Fibroblast of skin of left biceps (primary cell): ENCODE results near the gene TNFRSF1A.

Experiments used
- DNase-seq, 2 experiments: peaks; one replicate each; pipeline ENCODE4 v3.0.0-alpha.2; 2013; ENCODE audit warnings: low read depth in 2 of 2

The TNFRSF1A gene

DNA sequence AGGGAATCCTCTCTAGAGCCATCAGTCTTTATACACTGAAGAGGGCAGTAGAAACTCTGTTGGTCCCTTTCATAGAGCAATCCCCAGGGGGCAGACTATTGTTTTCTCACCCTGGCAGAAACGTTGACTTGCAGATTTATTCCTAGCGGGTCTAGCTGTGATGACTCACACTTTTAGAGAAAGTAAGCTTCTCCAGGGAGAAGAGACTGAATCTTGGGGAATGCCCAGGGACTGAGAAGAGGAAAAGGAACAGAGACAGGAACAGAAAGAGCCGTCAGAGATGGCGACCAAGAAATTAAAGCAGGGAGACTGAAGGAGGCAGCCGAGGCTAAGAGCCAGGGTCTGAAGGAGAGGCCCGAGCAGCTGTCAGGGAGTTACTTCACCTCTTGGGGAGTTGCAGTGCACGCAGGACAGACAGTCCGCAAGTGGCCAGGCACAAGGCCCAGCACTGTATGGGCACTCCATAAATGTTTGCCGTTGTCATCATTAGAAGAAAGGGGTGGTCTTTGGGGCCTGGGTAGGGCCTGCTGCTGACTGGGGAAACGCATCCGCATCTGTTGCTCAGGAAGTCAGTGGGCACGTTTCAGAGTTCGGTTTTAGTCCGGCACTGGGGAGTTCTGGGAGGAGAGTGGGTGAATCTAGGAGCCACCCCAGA, 18.4 kb downstream of the TNFRSF1A start:
- peak; percentile 81 to 84 for DNase-seq

DNA sequence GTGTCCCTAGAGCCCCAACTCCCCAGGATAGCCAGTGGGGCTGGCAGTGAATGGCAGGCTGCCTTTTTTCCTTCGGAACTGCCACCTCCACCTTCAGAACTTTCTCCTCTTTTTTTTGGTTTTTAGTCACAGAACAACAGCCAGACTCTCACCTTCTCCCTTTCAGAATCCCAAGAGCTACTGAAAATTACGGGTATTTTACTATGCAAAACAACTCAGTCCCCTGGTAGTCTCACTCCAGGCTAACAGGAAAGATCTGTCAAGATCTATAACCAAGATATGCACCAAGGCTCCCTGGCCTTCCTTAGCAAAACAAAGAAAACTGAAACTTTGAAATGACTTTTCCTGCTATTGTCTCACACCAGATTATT, 18.9 kb downstream of the TNFRSF1A start:
- no peak for DNase-seq

DNA sequence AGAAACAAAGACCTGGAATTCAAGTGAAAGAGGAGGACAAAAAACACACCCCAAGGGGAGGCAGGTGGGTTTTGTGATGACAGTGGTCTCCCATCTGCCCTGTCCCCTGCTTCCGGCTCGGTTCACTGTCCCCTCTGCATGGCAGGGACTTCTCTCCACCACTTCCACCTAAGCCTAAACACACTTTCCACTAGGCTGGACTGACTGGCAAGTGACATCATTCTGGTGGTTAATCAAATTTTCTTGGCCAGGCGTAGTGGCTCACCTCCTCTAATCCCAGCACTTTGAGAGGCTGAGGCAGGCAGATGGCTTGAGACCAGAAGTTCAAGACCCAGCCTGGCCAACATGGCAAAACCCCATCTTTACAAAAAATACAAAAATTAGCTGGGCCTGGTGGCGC, 19.5 kb downstream of the TNFRSF1A start:
- DNase-seq = no peak

DNA sequence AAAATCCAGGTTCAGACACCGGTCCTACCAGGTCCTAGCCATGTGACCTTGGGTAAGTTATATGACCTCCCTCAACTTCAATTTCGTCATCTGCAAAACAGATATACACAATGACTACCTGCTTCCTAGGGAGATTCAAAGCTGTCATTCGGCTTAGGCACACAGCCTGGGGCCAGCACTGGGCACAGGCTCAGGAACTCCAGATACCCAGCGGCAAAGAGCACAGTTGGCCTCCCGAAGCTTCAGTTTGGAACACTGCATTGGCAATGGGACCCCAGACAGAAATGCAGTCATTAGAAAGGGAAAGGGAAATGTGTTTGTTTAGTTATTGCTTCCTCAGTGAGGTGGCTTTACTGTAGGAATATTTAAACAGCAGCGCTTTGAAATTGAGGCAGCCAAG, 20.0 kb downstream of the TNFRSF1A start:
- no peak for DNase-seq

DNA sequence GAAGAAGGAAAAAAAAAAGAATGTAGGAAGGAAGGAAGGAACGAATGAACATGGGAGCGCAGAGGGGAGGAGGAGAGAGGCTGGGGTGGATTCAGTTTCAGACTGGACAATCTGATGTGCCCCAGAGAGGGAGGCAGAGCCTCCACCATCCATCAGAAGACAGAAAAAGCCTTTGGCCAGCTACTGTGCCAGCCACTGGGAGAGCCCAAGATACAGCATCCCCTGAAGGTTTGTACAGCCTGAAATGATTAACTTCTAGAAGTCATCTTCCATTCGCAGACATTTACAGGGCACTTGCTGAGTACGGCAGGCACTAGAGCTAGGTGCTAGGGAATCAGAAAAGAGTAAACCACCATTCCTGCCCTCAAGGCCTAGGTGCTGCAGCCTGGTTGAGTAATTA, 22.4 kb downstream of the TNFRSF1A start:
- no peak for DNase-seq

DNA sequence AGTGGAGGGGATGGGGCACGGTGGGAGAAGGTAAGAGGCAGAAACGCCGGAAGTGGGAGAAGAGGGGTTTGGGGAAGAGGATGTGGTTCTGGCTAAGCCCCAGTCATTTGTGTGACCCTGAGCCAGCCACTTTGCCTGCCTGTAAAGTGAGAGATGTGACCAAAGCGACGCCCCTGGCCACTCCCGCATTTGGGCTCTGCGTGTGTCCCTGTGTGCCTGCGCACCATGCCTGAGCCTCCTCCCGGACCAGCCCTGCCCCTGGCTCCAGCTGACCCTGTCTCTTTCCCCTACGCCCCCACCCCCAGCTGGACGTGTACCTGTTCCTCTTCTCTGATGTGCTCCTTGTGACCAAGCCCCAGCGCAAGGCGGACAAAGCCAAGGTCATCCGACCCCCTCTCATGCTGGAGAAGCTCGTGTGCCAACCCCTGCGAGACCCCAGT, 23.4 kb downstream of the TNFRSF1A start:
- no peak for DNase-seq

DNA sequence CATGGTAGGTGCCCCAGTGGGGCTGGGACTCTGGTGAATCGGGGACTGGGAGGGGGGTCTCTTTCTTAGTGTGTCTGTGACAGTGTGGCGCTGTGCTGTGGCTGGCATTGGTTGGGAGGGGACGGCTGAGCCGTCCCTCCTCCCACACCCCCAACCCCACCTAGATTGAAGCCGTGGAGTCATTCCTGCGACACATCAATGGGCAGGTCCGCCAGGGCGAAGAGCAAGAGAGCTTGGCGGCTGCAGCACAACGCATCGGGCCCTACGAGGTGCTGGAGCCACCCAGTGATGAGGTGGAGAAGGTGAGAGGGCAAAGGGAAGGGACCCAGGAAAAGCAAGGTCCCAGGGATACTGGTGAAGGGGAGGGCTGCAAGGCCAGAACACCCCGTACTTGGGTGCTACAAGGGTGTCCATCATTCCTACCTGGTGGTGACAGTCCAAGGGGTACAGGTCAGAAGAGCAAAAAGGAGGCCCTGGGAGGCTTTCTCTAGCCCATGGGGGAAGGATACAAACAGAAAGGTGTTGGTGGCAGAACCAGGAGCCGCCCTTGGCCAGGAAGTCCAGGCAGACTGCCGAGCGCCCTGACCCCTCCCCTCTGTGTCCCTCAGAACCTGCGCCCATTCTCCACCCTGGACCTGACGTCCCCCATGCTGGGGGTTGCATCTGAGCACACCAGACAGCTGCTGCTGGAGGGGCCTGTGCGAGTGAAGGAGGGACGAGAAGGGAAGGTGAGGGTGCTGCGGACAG, 24.0 kb downstream of the TNFRSF1A start:
- no peak for DNase-seq

DNA sequence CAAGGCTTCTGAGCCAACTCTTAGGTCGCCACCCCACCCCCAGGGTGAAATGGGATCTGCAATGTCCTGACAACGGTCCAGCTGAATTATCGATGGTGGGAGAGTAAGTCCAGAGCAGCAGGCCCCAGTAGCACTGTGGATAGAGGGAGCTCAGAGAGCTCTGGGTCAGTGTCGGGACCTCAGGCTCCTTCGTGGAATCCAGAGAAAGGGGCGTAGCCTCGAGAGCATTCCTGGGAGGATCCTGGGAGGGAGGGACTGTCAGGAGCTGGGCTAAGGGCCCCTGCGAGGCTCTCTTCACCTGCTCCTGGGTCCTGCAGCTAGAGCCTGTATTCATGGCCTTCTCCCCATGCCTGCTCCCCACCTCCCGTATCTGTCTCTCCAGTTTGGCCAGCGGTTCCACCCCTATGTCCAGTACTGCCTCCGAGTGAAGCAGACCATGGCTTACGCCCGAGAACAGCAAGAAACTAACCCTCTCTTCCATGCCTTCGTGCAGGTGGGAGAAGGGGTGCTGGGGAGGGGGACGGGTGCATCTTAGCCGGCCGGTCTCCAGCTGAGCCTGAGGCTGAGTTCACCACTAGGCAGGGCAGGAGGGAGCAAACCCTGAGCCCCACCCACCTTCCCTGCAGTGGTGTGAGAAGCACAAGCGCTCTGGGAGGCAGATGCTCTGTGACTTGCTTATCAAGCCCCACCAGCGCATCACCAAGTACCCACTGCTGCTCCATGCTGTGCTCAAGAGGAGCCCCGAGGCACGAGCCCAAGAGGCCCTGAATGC, 24.8 kb downstream of the TNFRSF1A start:
- no peak for DNase-seq

DNA sequence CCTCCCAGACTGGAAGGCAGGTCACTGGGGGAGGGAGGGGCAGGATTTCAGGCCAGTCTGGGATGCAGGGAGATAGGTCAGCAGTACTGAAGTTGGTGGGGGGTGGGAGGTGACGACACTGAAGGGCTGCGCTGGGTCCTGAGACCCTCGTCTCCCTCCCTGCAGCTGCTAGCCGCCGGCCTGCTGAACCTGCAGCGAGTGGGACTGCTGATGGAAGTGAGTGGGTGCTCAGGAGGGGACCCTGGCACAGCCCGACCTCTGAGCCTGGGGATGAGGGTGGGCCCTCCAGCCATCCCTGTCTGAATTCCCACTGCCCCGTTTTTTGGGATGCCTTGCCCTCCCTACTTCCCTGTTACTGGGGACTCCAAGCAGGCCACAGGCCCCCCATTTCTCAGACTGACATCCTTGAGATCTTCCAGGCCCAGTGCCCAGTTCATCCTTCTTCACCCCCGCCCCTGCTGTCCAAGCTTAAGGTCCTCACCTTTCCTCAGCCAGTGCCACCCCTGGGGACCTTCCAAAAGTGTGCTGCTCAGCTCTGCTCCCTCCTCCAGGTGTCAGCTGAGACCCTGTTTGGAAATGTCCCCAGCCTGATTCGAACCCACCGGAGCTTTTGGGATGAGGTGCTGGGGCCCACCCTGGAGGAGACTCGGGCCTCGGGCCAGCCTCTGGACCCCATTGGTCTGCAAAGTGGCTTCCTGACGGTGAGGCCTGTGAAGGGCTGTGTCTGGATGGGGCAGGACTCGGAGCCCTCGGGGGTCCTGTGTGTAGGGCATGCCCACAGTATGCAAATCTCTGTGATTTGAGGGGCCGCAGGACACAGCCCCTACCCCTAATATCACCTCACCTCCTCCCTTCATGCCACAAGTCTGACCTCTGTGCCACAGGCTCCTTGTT, 25.9 kb downstream of the TNFRSF1A start:
- no peak for DNase-seq

DNA sequence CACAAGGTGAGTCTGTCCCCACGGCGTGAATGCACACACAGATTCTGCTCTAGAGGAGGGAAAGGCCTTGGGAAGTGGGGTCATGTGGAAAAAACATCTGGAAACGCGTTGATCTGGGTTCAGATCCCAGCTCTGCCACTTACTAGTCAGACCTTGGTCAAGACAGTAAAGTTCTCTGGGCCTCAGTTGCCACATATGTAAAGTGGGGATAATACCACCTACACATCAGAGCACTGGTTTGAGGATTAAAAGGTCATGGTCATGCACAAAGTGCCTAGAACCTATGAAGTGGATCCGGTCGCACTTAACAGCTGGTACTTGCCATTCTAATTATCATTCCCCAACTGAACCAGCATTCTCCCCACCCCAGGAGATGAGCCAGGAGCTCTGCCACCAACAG, 26.7 kb downstream of the TNFRSF1A start:
- no peak for DNase-seq

DNA sequence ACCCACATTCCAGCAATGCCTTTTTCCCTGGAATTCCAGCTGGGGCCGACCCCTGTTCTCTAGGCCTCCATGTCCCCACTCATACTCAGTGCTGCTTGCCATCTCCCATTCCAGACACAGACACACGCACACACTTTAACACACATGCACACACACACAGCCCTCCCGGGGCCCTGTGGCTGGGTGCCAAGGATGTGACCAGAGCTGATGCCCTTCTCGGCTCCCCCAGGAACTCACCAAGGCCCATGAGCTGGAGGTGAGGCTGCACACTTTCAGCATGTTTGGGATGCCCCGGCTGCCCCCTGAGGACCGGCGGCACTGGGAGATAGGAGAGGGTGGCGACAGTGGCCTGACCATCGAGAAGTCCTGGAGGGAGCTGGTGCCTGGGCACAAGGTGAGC, 27.1 kb downstream of the TNFRSF1A start:
- DNase-seq = no peak

DNA sequence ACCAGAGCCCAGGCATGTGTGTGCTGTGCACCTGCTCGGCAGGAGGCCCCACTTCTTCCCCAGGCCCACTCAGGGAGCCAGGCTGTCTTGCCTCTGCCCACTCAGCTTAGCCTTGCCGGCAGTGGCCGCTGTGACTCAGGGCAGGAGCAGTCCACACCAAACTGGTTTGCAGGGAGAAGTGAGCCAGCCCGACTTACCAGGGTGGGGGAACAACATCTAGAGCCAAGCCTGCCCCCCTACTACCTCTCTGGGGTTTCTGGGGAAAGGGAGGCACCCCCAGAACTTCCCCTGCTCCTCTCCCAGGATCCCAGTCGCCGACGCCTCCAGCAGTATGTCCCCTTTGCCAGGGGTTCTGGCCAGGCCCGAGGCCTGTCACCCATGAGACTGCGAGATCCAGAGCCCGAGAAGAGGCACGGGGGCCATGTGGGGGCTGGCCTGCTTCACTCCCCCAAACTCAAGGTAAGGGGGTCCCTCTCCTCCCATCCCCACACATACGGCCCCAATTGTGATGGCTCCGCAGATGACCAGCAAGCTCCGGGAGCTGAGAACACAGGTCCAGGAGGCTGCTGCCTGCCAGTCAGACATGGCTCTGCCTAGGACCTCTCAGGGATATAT, 28.4 kb downstream of the TNFRSF1A start:
- no peak for DNase-seq

DNA sequence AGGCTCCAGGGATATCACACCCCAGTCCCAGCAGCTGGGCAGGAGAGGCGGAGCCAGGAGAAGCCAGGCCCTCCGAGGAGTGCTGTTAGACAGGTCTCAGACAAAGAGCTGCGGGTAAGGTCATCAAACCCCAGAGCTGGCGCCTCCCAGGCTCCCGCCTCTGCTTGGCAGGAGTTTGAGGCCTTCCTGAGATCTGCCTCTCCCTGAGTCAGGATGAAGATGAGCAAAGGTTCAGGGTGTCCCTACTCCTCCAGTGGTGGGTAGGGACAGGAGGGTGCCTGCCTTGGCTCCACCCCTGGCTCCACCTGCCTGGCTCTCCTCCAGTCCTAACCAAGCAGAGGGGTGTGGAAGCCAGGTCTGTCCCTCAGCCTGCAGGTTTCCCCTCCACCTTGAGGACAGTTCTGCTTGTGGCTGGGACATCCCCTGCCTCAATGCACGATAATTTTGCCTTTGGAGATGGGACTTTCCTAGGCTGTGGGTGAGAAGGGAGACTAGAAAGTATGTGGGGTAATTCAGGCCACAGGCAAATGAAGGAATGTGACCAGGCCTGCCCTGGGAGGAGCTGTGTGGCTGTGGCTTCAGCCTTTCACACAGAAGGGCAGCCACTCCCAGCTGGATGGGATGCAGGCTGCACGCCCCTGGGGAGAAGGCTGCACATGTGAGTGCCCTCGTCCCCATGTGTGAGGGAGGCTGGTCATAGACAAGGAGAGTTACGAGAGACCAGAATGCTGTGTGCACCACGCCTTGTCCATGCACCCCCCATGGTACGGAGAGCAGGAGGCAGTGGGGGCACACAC, 29.1 kb downstream of the TNFRSF1A start:
- DNase-seq = no peak

DNA sequence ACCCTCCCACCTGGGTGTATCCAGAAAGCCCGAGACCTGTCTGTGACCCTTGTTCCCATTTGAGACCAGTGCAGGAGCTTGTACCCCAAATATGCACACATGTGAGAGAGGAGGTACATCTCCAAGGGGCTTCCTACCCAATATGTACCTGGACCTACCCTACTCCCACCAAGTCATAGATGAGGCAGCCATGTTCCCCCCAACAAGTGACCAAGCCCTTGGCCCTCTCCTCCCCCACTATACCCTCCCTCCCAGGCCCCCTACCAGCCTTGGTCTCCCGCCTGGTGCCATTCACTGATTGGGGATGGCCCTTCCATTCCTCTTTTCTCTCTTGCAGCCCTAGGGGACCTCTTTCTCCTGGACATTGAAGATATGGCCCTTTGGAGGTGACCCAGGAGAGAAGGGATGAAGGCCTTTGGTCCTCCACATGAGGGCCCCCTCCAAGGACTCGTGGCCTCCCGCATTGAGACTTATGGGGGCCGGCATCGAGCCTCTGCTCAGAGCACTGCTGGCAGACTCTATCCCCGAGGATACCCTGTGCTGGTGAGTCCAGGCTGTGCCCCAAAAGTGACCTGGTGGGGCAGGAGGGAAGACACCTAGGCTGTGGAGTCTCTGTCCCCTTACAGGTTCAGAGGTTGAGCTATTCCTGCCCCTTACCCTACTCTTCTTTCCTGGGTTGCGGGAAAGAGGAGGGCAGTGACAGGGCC, 29.9 kb downstream of the TNFRSF1A start:
- no peak for DNase-seq

DNA sequence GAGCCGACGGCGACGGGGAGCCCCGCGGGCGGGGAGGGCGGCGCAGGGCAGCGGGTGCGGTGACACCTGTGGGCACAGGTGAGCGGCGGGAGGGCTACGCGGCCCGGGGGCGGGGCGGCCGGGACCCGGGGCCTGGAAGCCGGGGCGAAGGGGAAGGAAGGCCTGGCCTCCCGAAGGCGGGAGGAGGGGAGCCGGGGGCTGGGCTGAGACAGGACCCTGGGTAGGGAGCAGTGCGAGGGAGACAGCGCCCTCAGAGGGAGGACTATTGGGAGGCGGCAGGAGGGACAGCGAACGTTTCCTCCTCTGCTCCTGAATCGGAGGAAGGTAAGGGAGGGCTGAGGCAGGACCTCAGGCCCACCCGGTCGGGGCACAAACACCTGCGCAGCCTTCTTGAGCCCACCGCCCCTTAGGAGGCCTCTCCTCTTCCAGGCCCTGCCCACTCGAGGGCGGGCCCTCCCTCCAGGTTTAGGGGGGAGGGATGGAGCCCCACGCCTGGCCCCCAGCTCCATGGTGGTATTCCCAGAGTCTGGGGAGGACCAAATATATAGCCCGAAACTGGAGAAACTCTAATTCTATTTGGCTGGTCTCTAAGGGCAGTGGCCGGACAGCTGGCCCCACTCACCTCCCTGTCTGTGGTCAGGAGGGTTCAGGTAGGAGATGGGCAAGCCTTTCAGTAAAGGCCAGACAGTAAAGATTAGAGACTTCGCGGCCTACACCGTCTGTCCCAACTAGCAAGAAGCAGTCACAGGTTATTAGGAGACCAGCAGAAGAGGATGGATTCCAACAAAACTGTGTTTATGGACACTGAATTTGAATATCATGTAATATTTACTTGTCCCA, 30.9 kb downstream of the TNFRSF1A start:
- no peak for DNase-seq

DNA sequence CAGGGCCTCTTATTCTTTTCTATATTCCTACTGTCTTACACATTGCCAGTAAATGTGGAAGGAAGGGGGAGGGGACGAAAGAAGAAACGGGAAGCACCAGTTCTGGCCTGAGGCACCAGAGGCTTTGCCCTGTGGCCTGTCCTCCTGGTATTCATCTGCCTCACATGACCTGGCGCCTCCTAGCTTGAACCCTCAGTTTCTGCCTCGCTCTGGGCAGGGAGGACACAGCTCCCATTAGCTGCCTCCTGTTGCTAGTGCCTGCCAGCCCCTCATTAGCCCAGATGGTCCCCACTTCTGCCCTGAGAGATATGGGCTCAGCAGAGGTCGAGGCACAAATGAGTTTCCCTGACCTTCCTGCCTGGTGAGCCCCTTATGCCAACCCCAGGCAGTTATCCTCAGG, 34.3 kb downstream of the TNFRSF1A start:
- no peak for DNase-seq

DNA sequence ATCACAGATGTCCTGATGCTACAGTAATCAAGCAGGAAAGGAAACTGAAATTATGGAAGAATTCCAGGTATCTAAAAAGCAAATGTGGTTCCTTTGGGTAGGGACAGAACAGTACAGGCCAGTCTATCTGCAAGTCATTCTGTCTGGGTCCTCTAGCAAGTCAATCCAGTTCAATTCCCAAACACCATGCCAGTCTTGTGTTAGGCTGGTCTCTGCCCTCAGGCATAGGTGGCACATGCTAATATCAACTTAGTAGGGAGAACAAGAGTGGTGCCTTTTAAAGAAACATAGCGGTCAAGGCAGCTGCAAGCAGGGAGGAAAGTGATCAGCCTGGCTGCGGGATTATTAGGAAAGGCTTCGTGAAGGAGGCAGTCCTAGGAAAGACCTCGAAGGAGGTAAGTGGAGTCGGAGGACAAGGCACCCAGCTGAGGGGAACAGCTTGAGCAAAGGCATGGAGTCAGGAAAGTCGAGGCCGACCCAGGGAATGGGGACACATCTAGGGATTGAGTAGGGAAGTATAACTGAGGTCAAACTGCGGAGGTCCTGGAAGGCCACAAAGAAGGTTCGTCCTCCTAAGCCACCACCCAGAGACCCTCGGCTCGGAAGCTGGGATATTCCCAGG, 35.2 kb downstream of the TNFRSF1A start:
- DNase-seq = no peak

DNA sequence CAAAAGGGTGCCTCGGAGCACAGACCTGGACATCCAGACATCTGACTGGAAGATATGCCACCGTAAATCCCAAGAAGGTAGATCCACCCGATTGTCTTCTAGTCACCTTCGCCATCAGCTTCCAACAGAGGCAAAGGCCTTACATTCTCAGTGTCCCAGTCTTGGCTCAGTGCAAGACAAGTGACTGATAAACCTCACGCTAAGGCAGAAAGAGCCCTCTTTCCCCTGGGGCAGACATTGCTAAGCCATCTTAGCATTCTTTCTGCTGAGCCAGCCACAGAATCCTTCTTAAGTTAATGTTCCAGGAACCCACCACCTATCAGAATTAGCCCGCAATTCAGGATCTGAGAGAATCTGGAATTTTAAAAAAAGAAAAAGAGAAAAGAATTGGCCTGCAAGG, 35.7 kb downstream of the TNFRSF1A start:
- no peak for DNase-seq

DNA sequence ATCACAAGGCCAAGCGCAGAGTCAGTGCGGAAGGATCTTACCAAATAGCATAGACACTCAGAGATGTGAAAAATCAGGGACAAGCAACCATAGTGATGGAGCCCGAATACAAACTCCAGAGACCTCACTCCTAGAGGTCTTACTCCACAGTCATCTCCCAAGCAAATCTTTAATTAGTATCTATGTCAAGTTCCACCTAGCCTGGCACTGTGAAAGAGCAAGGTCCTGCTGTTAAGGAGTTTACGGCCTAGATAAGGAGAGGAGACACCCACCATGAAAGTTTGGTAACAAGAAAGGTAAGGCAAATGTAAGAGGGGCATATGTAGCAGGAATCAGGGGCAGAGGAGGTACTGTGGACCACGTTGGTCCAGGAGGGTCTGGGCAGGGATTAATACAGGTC, 38.8 kb downstream of the TNFRSF1A start:
- DNase-seq = no peak
